Measurements from ENCODE around the gene MAP4K1.

MAP4K1 gene

GRCh38 chr19:38649305-38650171, 31.8 kb upstream of the MAP4K1 start:
- TF ChIP-seq CTCF (conservative IDR thresholded peaks at IDR 0.05), result no peak
- peak overlapping the region; percentile 92 for H3K27ac ChIP-seq

- peak overlapping the region; percentile 92 for H3K27ac ChIP-seq
- no peak for TF ChIP-seq CTCF (conservative IDR thresholded peaks at IDR 0.05)
These were observed 31.1 kb upstream of the MAP4K1 start for GRCh38 chr19:38648769-38649304.

GRCh38 chr19:38647966-38648768, 30.4 kb upstream of the MAP4K1 start:
- no peak for TF ChIP-seq CTCF (conservative IDR thresholded peaks at IDR 0.05)
- H3K27ac ChIP-seq, result peak overlapping the region; percentile 92

GRCh38 chr19:38647368-38647965, 29.7 kb upstream of the MAP4K1 start, which contains the start of gene ACTN4:
Gene ACTN4, plus strand, starts transcription at chr19:38647649. Its CDS starts 97 bp downstream, at chr19:38647746.
- peak within 1 kb of the TSS; percentile 92 for H3K27ac ChIP-seq
- no peak for TF ChIP-seq CTCF (conservative IDR thresholded peaks at IDR 0.05)

GRCh38 chr19:38644719-38645118, 27.0 kb upstream of the MAP4K1 start:
- no peak for TF ChIP-seq CTCF (conservative IDR thresholded peaks at IDR 0.05)
- H3K27ac ChIP-seq, result no peak overlapping the region

GRCh38 chr19:38642176-38642575, 24.4 kb upstream of the MAP4K1 start:
- TF ChIP-seq CTCF (conservative IDR thresholded peaks at IDR 0.05), result no peak
- H3K27ac ChIP-seq, result no peak overlapping the region

- TF ChIP-seq CTCF (conservative IDR thresholded peaks at IDR 0.05), result no peak
- no peak overlapping the region for H3K27ac ChIP-seq
These were observed 22.6 kb upstream of the MAP4K1 start for GRCh38 chr19:38640368-38640767.

Measured in VCaP (cell line).